ENCODE data around the gene SRRM4. TPM values are rescaled to one million over a fixed set of nuclear protein-coding genes. Genes with fewer than 3 reads are reported as not detected.

SRRM4 gene
- total and polyA plus RNA-seq, 3 donors from 2014 or later: 0.37 to 1.4 (median 0.79) TPM

DNA sequence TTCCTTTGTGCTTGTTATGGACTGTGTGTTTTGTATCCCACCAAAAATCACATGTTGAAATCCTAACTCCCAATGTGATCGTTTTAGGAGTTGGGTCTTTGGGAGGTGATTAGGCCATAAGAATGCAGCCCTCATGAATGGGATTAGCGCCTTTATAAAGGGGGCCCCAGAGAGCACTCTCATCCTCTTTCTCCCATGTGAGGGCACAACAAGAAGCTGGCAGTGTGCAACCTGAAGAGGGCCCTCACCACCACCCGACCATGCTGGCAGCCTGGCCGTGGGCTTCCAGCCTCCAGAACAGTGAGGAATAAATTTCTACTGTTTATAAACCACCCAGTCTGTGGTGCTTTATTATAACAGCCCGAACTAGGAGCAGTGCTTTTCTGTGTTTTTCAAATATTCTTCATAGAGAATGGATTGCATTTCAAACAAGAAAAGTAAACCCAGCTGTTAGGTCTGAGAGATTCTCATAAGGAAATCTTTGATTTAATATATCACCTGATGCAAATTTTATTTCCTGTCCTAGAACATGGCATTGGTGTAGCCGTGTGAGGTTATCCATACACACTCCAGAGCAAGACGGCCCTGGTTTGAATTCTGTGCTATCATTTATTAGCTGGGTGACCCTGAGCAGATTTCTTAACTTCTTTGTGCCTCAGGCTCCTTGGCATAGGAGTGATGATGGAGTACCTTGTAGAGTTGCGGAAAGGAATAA lies 225.2 kb downstream of the SRRM4 start:
- no peaks in the 10 kb centered on the region for H3K27me3 ChIP-seq
- TF ChIP-seq CTCF (IDR thresholded peaks at IDR 0.05) (no peak), POLR2A (IDR thresholded peaks at IDR 0.05) (no peak)
- WGBS, 2 donors: 64 to 71% methylated on average over 8 of the region's 8 CpGs
- no peak overlapping the region for H3K27ac ChIP-seq
- H3K4me1 ChIP-seq: no peaks in the 10 kb centered on the region
- H3K4me3 ChIP-seq: no peak overlapping the region
- H3K9me3 ChIP-seq: no peaks in the 10 kb centered on the region
- no peak for DNase-seq
- no peaks in the 10 kb centered on the region for H3K36me3 ChIP-seq (ENCODE audit: low read depth, missing control alignments)
- intact Hi-C loops (cut with DNase I; ENCODE audit: low total_unique reads): no loop called here

DNA sequence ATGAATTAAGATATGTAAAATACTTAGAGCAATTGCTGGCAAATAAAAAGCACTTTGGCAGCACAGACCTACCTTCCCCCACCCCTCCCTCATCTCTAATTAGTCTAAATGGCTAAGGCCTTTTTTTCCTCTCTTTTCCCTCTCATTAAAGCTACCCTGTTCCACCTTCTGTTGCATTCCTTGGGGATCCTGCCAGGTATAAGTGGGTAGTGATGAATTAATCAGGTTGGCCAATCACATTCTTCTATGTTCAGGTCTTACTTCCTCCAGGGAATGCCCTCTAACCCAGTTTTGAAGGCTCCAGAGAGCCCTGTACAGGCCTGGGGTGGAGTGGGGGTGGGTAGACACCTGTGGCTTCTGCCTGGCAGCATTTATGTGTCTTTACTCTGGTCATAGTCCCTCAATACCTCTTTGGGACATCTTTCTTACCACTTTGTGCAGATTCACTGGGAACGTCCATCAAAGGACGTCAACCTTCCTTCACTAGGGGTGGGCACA lies 225.8 kb downstream of the SRRM4 start:
- intact Hi-C loops (cut with DNase I; ENCODE audit: low total_unique reads): no loop called here

GRCh38 chr12:119208626-119209061 lies 227.3 kb downstream of the SRRM4 start:
- no peaks in the 10 kb centered on the region for H3K27me3 ChIP-seq
- H3K27ac ChIP-seq: no peak overlapping the region
- TF ChIP-seq CTCF (IDR thresholded peaks at IDR 0.05): no peak
- TF ChIP-seq POLR2A (IDR thresholded peaks at IDR 0.05): no peak
- WGBS, 2 donors: 58 to 59% methylated on average over 6 of the region's 6 CpGs
- intact Hi-C loops (cut with DNase I; ENCODE audit: low total_unique reads): no loop called here
- H3K9me3 ChIP-seq: no peaks in the 10 kb centered on the region
- no peak overlapping the region for H3K4me3 ChIP-seq
- H3K4me1 ChIP-seq: no peaks in the 10 kb centered on the region
- H3K36me3 ChIP-seq (ENCODE audit: low read depth, missing control alignments): no peaks in the 10 kb centered on the region
- DNase-seq: no peak

More for the DNA sequence above, 225.8 kb downstream of the SRRM4 start:
- H3K27me3 ChIP-seq: no peaks in the 10 kb centered on the region
- TF ChIP-seq CTCF (IDR thresholded peaks at IDR 0.05): no peak
- no peak for TF ChIP-seq POLR2A (IDR thresholded peaks at IDR 0.05)
- H3K36me3 ChIP-seq (ENCODE audit: low read depth, missing control alignments): no peaks in the 10 kb centered on the region
- H3K4me1 ChIP-seq: no peaks in the 10 kb centered on the region
- no peak overlapping the region for H3K27ac ChIP-seq
- H3K4me3 ChIP-seq: no peak overlapping the region
- DNase-seq: no peak
- 92 to 96% methylated on average over 2 of the region's 2 CpGs for WGBS, 2 donors
- H3K9me3 ChIP-seq: no peaks in the 10 kb centered on the region

GRCh38 chr12:119211884-119212283 lies 230.5 kb downstream of the SRRM4 start:
- no peak for TF ChIP-seq CTCF (IDR thresholded peaks at IDR 0.05)
- no peak for TF ChIP-seq POLR2A (IDR thresholded peaks at IDR 0.05)
- H3K4me3 ChIP-seq: no peak overlapping the region
- no peak overlapping the region for H3K27ac ChIP-seq
- no peaks in the 10 kb centered on the region for H3K36me3 ChIP-seq (ENCODE audit: low read depth, missing control alignments)
- no peaks in the 10 kb centered on the region for H3K4me1 ChIP-seq
- no peak for DNase-seq
- no peaks in the 10 kb centered on the region for H3K9me3 ChIP-seq
- H3K27me3 ChIP-seq: no peaks in the 10 kb centered on the region
- intact Hi-C loops (cut with DNase I; ENCODE audit: low total_unique reads): no loop called here
- 68 to 74% methylated on average over 13 of the region's 13 CpGs for WGBS, 2 donors

Other genes with a start within 250 kb of the SRRM4 start
- 10 to 100 TPM; 29.7 to 45.8 TPM for gene HSPB8, start 197.4 kb downstream of the SRRM4 start, total RNA-seq
- gene HSPB8, start 197.4 kb downstream of the SRRM4 start, polyA plus RNA-seq (ENCODE audit: insufficient read depth, low read depth, low replicate concordance): 36.2 TPM

All from testis (tissue), 3 donors.